ENCODE measurements around the gene IZUMO1.

- TF ChIP-seq CTCF (IDR thresholded peaks at IDR 0.05): no peak
- TF ChIP-seq EZH2 (IDR thresholded peaks at IDR 0.05): no peak
- TF ChIP-seq EZH2phosphoT487 (IDR thresholded peaks at IDR 0.05): no peak
These were observed 9.2 kb downstream of the IZUMO1 start for GRCh38 chr19:48737360-48737998.

Measured in neural progenitor cell (in vitro differentiated cells).